ENCODE data around the gene DDX17. TPM values are rescaled to one million over a fixed set of nuclear protein-coding genes. Genes with fewer than 3 reads are reported as not detected.
A peak's percentile ranks its signal among the peaks of the same experiment; 100 is the strongest.

Gene DDX17
- total RNA-seq, 1 experiment from 2014 or later: 257 TPM

- DNase-seq: peak; percentile 51
- peak overlapping the region; percentile 94 for H3K4me3 ChIP-seq (ENCODE audit: insufficient read depth, low read depth, low read length)
- H3K36me3 ChIP-seq (replicated peaks; ENCODE audit: control insufficient read depth, insufficient read depth, low read length): peaks cover 19% of the 10 kb centered on the region
- H3K27me3 ChIP-seq (ENCODE audit: control insufficient read depth, insufficient read depth, low read length): no peaks in the 10 kb centered on the region
Measured at GRCh38 chr22:38504731-38505540, 1.2 kb downstream of the DDX17 start.

- no peaks in the 10 kb centered on the region for H3K27me3 ChIP-seq (ENCODE audit: control insufficient read depth, insufficient read depth, low read length)
- H3K36me3 ChIP-seq (replicated peaks; ENCODE audit: control insufficient read depth, insufficient read depth, low read length): peaks cover 34% of the 10 kb centered on the region
- DNase-seq: no peak
- H3K4me3 ChIP-seq (ENCODE audit: insufficient read depth, low read depth, low read length): no peak overlapping the region
Measured at GRCh38 chr22:38503021-38503420, 3.1 kb downstream of the DDX17 start.

GRCh38 chr22:38501797-38502672 is 4.1 kb downstream of the DDX17 start:
- DNase-seq: no peak
- H3K27me3 ChIP-seq (ENCODE audit: control insufficient read depth, insufficient read depth, low read length): no peaks in the 10 kb centered on the region
- peaks cover 39% of the 10 kb centered on the region for H3K36me3 ChIP-seq (replicated peaks; ENCODE audit: control insufficient read depth, insufficient read depth, low read length)

GRCh38 chr22:38497869-38498268 is 8.2 kb downstream of the DDX17 start:
- Histone ChIP-seq H3K36me3 (replicated peaks; ENCODE audit: control insufficient read depth, insufficient read depth, low read length) (peaks cover 68% of the 10 kb centered on the region), H3K27me3 (ENCODE audit: control insufficient read depth, insufficient read depth, low read length) (no peaks in the 10 kb centered on the region)
- no peak for DNase-seq

More at GRCh38 chr22:38501797-38502672, 4.1 kb downstream of the DDX17 start:
- H3K4me3 ChIP-seq (ENCODE audit: insufficient read depth, low read depth, low read length): no peak overlapping the region

GRCh38 chr22:38494939-38495338 is 11.2 kb downstream of the DDX17 start:
- no peak for DNase-seq
- peaks cover 70% of the 10 kb centered on the region for H3K36me3 ChIP-seq (replicated peaks; ENCODE audit: control insufficient read depth, insufficient read depth, low read length)
- no peak overlapping the region for H3K4me3 ChIP-seq (ENCODE audit: insufficient read depth, low read depth, low read length)
- no peaks in the 10 kb centered on the region for H3K27me3 ChIP-seq (ENCODE audit: control insufficient read depth, insufficient read depth, low read length)

More at GRCh38 chr22:38497869-38498268, 8.2 kb downstream of the DDX17 start:
- no peak overlapping the region for H3K4me3 ChIP-seq (ENCODE audit: insufficient read depth, low read depth, low read length)

- Histone ChIP-seq H3K27me3 (ENCODE audit: control insufficient read depth, insufficient read depth, low read length) (no peaks in the 10 kb centered on the region), H3K4me3 (ENCODE audit: insufficient read depth, low read depth, low read length) (no peak overlapping the region), H3K36me3 (replicated peaks; ENCODE audit: control insufficient read depth, insufficient read depth, low read length) (peaks cover 72% of the 10 kb centered on the region)
- DNase-seq: no peak
Measured at GRCh38 chr22:38494498-38494897, 11.6 kb downstream of the DDX17 start.

GRCh38 chr22:38491707-38492348 is 14.3 kb downstream of the DDX17 start:
- Histone ChIP-seq H3K27me3 (ENCODE audit: control insufficient read depth, insufficient read depth, low read length) (no peaks in the 10 kb centered on the region), H3K36me3 (replicated peaks; ENCODE audit: control insufficient read depth, insufficient read depth, low read length) (peaks cover 70% of the 10 kb centered on the region), H3K4me3 (ENCODE audit: insufficient read depth, low read depth, low read length) (no peak overlapping the region)
- no peak for DNase-seq

GRCh38 chr22:38490915-38491314 is 15.2 kb downstream of the DDX17 start:
- H3K27me3 ChIP-seq (ENCODE audit: control insufficient read depth, insufficient read depth, low read length): no peaks in the 10 kb centered on the region
- H3K36me3 ChIP-seq (replicated peaks; ENCODE audit: control insufficient read depth, insufficient read depth, low read length): peaks cover 65% of the 10 kb centered on the region
- no peak overlapping the region for H3K4me3 ChIP-seq (ENCODE audit: insufficient read depth, low read depth, low read length)
- no peak for DNase-seq

- H3K36me3 ChIP-seq (replicated peaks; ENCODE audit: control insufficient read depth, insufficient read depth, low read length): peaks cover 64% of the 10 kb centered on the region
- DNase-seq: no peak
- no peak overlapping the region for H3K4me3 ChIP-seq (ENCODE audit: insufficient read depth, low read depth, low read length)
- no peaks in the 10 kb centered on the region for H3K27me3 ChIP-seq (ENCODE audit: control insufficient read depth, insufficient read depth, low read length)
Measured at GRCh38 chr22:38490475-38490874, 15.6 kb downstream of the DDX17 start.

- DNase-seq: no peak
- Histone ChIP-seq H3K4me3 (ENCODE audit: insufficient read depth, low read depth, low read length) (no peak overlapping the region), H3K36me3 (replicated peaks; ENCODE audit: control insufficient read depth, insufficient read depth, low read length) (peaks cover 65% of the 10 kb centered on the region), H3K27me3 (ENCODE audit: control insufficient read depth, insufficient read depth, low read length) (no peaks in the 10 kb centered on the region)
Measured at GRCh38 chr22:38489561-38490145, 16.5 kb downstream of the DDX17 start.

- peaks cover 66% of the 10 kb centered on the region for H3K36me3 ChIP-seq (replicated peaks; ENCODE audit: control insufficient read depth, insufficient read depth, low read length)
- DNase-seq: no peak
- H3K4me3 ChIP-seq (ENCODE audit: insufficient read depth, low read depth, low read length): no peak overlapping the region
- no peaks in the 10 kb centered on the region for H3K27me3 ChIP-seq (ENCODE audit: control insufficient read depth, insufficient read depth, low read length)
Measured at GRCh38 chr22:38489142-38489541, 17.0 kb downstream of the DDX17 start.

GRCh38 chr22:38487946-38488345 is 18.2 kb downstream of the DDX17 start:
- H3K4me3 ChIP-seq (ENCODE audit: insufficient read depth, low read depth, low read length): no peak overlapping the region
- H3K36me3 ChIP-seq (replicated peaks; ENCODE audit: control insufficient read depth, insufficient read depth, low read length): peaks cover 65% of the 10 kb centered on the region
- H3K27me3 ChIP-seq (ENCODE audit: control insufficient read depth, insufficient read depth, low read length): no peaks in the 10 kb centered on the region
- DNase-seq: no peak

GRCh38 chr22:38485783-38486182 is 20.3 kb downstream of the DDX17 start:
- peaks cover 63% of the 10 kb centered on the region for H3K36me3 ChIP-seq (replicated peaks; ENCODE audit: control insufficient read depth, insufficient read depth, low read length)

GRCh38 chr22:38484244-38484643 is 21.9 kb downstream of the DDX17 start:
- H3K36me3 ChIP-seq (replicated peaks; ENCODE audit: control insufficient read depth, insufficient read depth, low read length): peaks cover 51% of the 10 kb centered on the region
- no peak for DNase-seq
- H3K27me3 ChIP-seq (ENCODE audit: control insufficient read depth, insufficient read depth, low read length): no peaks in the 10 kb centered on the region
- H3K4me3 ChIP-seq (ENCODE audit: insufficient read depth, low read depth, low read length): no peak overlapping the region

More at GRCh38 chr22:38485783-38486182, 20.3 kb downstream of the DDX17 start:
- no peak overlapping the region for H3K4me3 ChIP-seq (ENCODE audit: insufficient read depth, low read depth, low read length)
- DNase-seq: no peak
- H3K27me3 ChIP-seq (ENCODE audit: control insufficient read depth, insufficient read depth, low read length): no peaks in the 10 kb centered on the region
